Uterus (tissue), 2 donors: ENCODE results near the gene JADE2.

Experiments
- CTCF ChIP-seq, 4 experiments: fragments of 200-600 bp in 2 of 4; fragments of 450-650 bp in 2 of 4; sonication (generic) in 2 of 4; IDR thresholded peaks; one replicate each; pipeline ENCODE4 v1.5.1; 2016 to 2019; ENCODE audit warnings: antibody characterized with exemption in 4 of 4, mild to moderate bottlenecking in 2 of 4, moderate library complexity in 1 of 4
- POLR2A ChIP-seq, 2 donors: fragments of 450-650 bp; IDR thresholded peaks; one replicate each; pipeline ENCODE4 v1.6.1; 2016; ENCODE audit warnings: antibody characterized with exemption in 2 of 2, mild to moderate bottlenecking in 1 of 2, moderate library complexity in 1 of 2

- TF ChIP-seq POLR2A (IDR thresholded peaks at IDR 0.05) (no peak), CTCF (IDR thresholded peaks at IDR 0.05) (no peak)
Measured at GRCh38 chr5:134541736-134542376, 16.4 kb downstream of the JADE2 start.
